ENCODE results near the gene BMI1.
A peak's percentile ranks its signal among the peaks of the same experiment; 100 is the strongest.

Gene BMI1

GRCh38 chr10:22333167-22333974, 12.5 kb downstream of the BMI1 start:
- no peak for TF ChIP-seq CTCF (IDR thresholded peaks at IDR 0.05)
- Histone ChIP-seq H3K27ac (no peak overlapping the region), H3K4me3 (no peak overlapping the region)
- no peak for DNase-seq (ENCODE audit: low spot score)

GRCh38 chr10:22333975-22334282, 13.0 kb downstream of the BMI1 start:
- no peak for TF ChIP-seq CTCF (IDR thresholded peaks at IDR 0.05)
- H3K4me3 ChIP-seq, result no peak overlapping the region
- no peak overlapping the region for H3K27ac ChIP-seq
- DNase-seq (ENCODE audit: low spot score), result no peak

GRCh38 chr10:22334414-22335172, 13.7 kb downstream of the BMI1 start:
- no peak for DNase-seq (ENCODE audit: low spot score)
- Histone ChIP-seq H3K27ac (peak overlapping the region in 1 of 2 donors; percentile 29), H3K4me3 (peak overlapping the region; percentile 65)
- TF ChIP-seq CTCF (IDR thresholded peaks at IDR 0.05), result no peak

DNA sequence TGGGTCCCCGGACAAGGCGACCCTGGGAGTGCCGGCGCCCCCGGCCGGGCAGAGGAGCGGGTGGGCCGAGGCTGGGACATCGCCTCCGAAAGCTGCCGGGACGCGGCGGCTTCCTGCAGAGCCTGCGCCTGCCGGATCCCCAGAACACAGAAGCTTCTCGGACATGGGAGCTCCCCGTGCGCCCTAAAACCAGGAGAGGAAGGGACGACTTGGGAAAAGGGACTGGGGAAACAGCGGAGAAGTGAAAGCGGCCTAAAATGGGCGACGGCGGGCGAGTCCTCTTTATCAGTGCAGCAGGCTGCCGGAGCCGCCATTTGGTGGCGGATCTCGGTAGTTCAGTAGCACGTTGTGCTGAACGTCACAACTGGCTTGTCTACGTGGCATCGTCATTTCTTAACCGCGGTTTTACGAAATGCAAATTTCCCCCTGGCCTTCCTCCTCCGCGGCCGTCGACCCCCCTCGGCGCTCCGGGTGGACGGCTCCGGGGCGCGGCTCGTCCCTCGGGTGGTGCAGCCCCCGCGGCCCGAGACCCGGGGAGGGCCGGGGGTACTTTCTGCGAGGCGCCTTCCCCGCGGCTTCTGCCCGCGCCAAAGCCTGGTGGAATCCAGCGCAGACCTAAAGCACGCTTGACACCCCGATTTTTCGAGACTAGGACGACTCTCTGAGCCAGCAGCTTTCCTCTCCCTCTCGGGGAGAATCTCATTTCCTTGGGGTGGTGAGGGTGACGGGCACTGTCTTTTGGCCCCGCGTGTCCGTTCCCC, 14.5 kb downstream of the BMI1 start:
- peak; percentile 74 for DNase-seq (ENCODE audit: low spot score)
- no peak for TF ChIP-seq CTCF (IDR thresholded peaks at IDR 0.05)
- peak overlapping the region in 1 of 2 donors; percentile 29 for H3K27ac ChIP-seq
- H3K4me3 ChIP-seq, result peak overlapping the region; percentile 65

- Histone ChIP-seq H3K27ac (no peak overlapping the region), H3K4me3 (no peak overlapping the region)
- DNase-seq (ENCODE audit: low spot score), result no peak
- no peak for TF ChIP-seq CTCF (IDR thresholded peaks at IDR 0.05)
These were observed 17.4 kb downstream of the BMI1 start for GRCh38 chr10:22338185-22338900.

- no peak for DNase-seq (ENCODE audit: low spot score)
- TF ChIP-seq CTCF (IDR thresholded peaks at IDR 0.05), result no peak
- no peak overlapping the region for H3K4me3 ChIP-seq
- H3K27ac ChIP-seq, result no peak overlapping the region
These were observed 18.0 kb downstream of the BMI1 start for GRCh38 chr10:22338931-22339330.

Measured in coronary artery (tissue), 2 donors.